ENCODE results near the gene BPI. TPM values are rescaled to one million over a fixed set of nuclear protein-coding genes. Genes with fewer than 3 reads are reported as not detected.

BPI gene
- total RNA-seq, 1 experiment from 2014 or later = not detected

DNA sequence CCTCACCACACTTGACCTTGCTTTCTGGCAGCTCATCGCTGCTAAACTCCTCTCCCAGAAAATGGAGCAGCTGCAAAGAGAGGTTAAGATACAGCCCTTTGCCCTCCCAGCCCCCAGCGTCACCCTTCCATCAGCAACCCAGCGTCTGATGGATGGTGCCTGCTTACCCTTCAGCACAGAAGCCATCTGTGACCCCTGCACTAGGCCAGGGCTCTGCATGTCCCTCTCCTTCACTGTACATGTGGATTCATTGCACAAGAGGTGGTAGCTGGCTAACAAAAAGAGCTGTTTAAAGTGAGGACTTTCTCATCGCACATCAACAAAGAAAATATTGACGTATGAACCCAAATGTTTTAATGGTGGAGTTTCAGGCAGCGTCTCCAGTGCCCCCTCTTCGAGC lies 54.6 kb downstream of the BPI start:
- no CpG with 5 or more reads among the region's 7 CpGs for WGBS (ENCODE audit: extremely low coverage, insufficient read length, low lambda C conversion rate)
- Histone ChIP-seq H4K5ac (ENCODE audit: insufficient read length, low read depth, low read length) (no peak overlapping the region), H3K9me3 (ENCODE audit: control insufficient read depth, low read depth, low read length) (no peaks in the 10 kb centered on the region), H3K18ac (ENCODE audit: insufficient read length, low read depth, low read length) (no peak overlapping the region), H3K9ac (ENCODE audit: extremely low read depth, insufficient read length, low read length) (no peak overlapping the region), H3K27me3 (ENCODE audit: insufficient read depth, low read length) (no peaks in the 10 kb centered on the region), H2BK5ac (ENCODE audit: insufficient read length, low read length) (no peak overlapping the region), H2AK5ac (ENCODE audit: insufficient read length, low read length) (no peak overlapping the region), H4K8ac (replicated peaks; ENCODE audit: insufficient read length, low read depth, low read length) (no peak overlapping the region), H3K79me1 (ENCODE audit: insufficient read depth, low read depth, low read length, poor library complexity, severe bottlenecking) (no peaks in the 10 kb centered on the region), H3K4me1 (ENCODE audit: insufficient read depth, low read length) (0 out of 2 replicates have a peak, but pooled peaks cover 3% of the 10 kb centered on the region), H4K20me1 (ENCODE audit: control insufficient read depth, insufficient read depth, insufficient read length) (no peaks in the 10 kb centered on the region), H3T11ph (ENCODE audit: low read length) (no peak overlapping the region), H3K27ac (ENCODE audit: insufficient read length, low read depth, low read length) (no peak overlapping the region), H3K4ac (ENCODE audit: low read depth, low read length) (no peak overlapping the region), H3K79me2 (ENCODE audit: insufficient read depth, low read length) (no peaks in the 10 kb centered on the region), H4K91ac (ENCODE audit: insufficient read length, low read depth, low read length) (no peak overlapping the region), H2BK120ac (ENCODE audit: low read depth, low read length, poor library complexity, severe bottlenecking) (no peak overlapping the region), H3K4me2 (ENCODE audit: insufficient read depth, insufficient read length, low read length) (no peak overlapping the region), H3K23me2 (ENCODE audit: insufficient read length, low read depth, low read length, poor library complexity, severe bottlenecking) (no peaks in the 10 kb centered on the region), H3K56ac (ENCODE audit: insufficient read length, low read depth, low read length) (no peak overlapping the region), H2AFZ (ENCODE audit: low read length) (no peak overlapping the region), H2BK15ac (ENCODE audit: low read depth, low read length) (no peak overlapping the region), H2BK20ac (ENCODE audit: low read depth, low read length, poor library complexity, severe bottlenecking) (no peak overlapping the region), H3K23ac (ENCODE audit: insufficient read length, low read depth, low read length) (no peak overlapping the region), H2BK12ac (ENCODE audit: insufficient read length, low read depth, low read length) (no peak overlapping the region), H3K14ac (ENCODE audit: insufficient read depth, low read length) (no peak overlapping the region)
- Mint-ChIP-seq H3K36me3 (ENCODE audit: insufficient read depth in 1 of 3, low read depth in 3 of 3) (no peaks in the 10 kb centered on the region), H3K27ac (no peak overlapping the region; a peak in 1 of 7 replicates), H3K4me1 (peaks cover 23 to 31% of the 10 kb centered on the region in 2 experiments), H3K9me3 (no peaks in the 10 kb centered on the region), H3K4me3 (no peak overlapping the region), H3K27me3 (ENCODE audit: low read depth) (no peaks in the 10 kb centered on the region)
- DNase-seq = no peak
- TF ChIP-seq, protein P1, sequence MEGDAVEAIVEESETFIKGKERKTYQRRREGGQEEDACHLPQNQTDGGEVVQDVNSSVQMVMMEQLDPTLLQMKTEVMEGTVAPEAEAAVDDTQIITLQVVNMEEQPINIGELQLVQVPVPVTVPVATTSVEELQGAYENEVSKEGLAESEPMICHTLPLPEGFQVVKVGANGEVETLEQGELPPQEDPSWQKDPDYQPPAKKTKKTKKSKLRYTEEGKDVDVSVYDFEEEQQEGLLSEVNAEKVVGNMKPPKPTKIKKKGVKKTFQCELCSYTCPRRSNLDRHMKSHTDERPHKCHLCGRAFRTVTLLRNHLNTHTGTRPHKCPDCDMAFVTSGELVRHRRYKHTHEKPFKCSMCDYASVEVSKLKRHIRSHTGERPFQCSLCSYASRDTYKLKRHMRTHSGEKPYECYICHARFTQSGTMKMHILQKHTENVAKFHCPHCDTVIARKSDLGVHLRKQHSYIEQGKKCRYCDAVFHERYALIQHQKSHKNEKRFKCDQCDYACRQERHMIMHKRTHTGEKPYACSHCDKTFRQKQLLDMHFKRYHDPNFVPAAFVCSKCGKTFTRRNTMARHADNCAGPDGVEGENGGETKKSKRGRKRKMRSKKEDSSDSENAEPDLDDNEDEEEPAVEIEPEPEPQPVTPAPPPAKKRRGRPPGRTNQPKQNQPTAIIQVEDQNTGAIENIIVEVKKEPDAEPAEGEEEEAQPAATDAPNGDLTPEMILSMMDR (conservative IDR thresholded peaks at IDR 0.05) = no peak
